GM12864 (cell line): ENCODE data around the gene PKP3.

ENCODE experiments used
- DNase-seq: peaks from one replicate; pipeline ENCODE4 v3.0.0-alpha.2; 2011; ENCODE audit warnings: low read depth
- H3K4me3 ChIP-seq: 2 replicates; pipeline ENCODE4 v1.5.1; 2011; ENCODE audit warnings: mild to moderate bottlenecking, low read depth, low read length, control low read depth
- CTCF ChIP-seq: IDR thresholded peaks from 2 replicates; pipeline ENCODE4 v1.5.1; 2011; ENCODE audit warnings: low read depth, mild to moderate bottlenecking, moderate library complexity, low read length, control low read depth, inconsistent platforms; ENCODE audit errors: missing control alignments

The PKP3 gene

DNA sequence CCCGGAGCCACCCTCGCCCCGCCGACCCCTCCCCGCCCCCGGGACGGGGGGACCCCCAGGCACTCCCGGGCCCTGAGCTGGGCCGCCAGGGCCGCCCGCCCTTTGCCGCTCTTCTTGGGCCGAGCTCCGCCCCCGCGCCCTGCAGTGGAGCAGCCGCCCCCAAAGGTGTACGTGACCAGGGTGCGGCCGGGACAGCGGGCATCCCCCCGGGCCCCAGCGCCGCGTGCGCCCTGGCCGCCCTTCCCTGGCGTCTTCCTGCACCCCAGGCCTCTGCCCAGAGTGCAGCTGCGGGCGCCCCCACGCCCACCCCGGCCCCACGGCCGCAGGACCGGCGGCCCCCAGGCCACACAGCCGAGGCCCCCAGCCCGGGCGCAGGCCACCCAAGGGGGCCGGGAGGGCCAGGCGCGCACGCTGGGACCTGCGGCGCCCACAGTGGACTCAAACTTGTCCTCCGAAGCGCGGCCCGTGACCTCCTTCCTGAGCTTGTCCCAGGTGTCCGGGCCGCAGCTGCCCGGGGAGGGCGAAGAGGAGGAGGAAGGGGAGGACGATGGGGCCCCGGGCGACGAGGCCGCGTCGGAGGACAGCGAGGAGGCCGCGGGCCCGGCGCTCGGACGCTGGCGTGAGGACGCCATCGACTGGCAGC lies 17.4 kb upstream of the PKP3 start:
- no peak for DNase-seq
- H3K4me3 ChIP-seq: no peak overlapping the region
- no peak for TF ChIP-seq CTCF

DNA sequence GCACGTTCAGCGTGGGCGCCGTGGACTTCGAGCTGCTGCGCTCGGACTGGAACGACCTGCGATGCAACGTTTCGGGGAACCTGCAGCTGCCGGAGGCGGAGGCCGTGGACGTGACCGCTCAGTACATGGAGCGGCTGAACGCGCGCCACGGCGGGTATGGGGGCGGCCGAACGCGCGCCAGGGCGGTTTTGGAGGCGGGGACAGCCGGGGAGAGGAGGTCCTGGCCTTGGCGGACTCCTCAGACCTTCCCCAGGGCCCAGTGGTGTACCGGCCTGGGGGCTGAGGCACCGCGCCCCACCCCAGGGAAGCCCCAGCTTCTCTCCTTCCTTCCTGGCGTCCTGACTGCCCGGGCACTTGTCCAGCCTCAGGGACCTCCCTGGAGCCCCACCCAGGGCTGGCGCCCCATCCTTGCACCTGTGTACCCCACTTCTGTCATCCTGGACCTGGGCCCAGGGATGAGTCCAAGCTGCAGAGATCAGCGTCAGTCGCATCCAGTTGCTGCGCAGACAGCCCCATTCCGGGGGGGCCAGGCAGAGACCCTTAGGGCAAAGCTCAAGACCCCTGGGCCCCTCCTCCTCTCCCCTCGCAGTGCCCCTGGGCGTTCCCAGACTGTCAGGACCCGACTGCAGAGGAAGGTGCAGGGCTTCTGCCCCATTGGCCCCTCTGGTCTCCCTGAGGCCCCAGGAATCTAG lies 16.7 kb upstream of the PKP3 start:
- no peak for TF ChIP-seq CTCF
- no peak overlapping the region for H3K4me3 ChIP-seq
- no peak for DNase-seq

DNA sequence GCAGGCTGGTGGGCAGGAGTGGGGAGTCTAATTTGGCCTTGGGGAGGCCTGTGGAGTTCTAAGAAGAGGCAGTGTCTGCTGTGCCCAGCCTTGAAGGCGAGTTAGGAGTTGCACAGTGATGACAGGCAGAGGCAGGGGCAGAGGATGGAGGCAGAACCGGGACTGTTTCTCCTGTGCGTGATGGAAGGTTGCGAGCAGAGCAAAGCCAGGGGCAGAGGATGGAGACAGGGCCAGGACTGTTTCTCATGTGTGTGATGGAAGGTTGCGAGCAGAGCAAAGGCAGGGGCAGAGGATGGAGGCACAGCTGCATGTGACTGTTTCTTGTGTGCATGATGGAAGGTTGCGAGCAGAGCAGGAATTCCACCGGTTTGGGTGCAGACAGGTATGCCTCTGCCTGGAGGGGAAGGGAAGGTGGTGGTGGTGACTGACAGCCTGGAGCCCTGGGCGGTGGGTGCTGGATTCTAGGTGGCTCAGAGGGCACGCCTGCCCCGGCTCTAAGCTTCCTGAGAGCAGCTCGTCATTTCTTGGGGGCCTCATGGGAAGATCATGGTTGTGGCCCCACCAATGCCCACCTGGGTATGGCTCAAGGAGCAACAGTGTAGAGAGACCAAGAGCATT lies 16.0 kb upstream of the PKP3 start:
- TF ChIP-seq CTCF: no peak
- H3K4me3 ChIP-seq: no peak overlapping the region
- no peak for DNase-seq

GRCh38 chr11:379205-380094 lies 14.6 kb upstream of the PKP3 start:
- no peak for DNase-seq
- no peak overlapping the region for H3K4me3 ChIP-seq
- TF ChIP-seq CTCF: no peak

DNA sequence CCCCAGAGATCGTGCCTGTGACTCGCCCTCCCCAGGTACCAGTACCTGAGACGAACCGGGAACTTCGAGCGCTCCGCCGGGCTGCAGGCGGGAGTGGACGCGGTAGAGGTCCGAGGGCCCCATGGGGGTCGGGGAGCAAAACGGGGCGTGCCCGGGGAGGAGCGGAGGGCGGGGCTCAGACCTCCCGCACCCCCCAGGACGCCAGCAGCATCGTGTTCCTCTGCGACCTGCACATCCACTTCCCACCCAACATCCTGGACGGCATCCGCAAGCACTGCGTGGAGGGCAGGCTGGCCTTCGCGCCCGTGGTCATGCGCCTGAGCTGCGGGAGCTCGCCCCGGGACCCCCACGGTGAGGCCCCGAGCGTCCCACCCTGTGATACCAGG lies 13.9 kb upstream of the PKP3 start:
- TF ChIP-seq CTCF: no peak
- no peak overlapping the region for H3K4me3 ChIP-seq
- DNase-seq: no peak

- DNase-seq: no peak
- no peak overlapping the region for H3K4me3 ChIP-seq
- no peak for TF ChIP-seq CTCF
Observed at GRCh38 chr11:380491-380890, 13.5 kb upstream of the PKP3 start.
